GM23248 (cell line): Measurements from ENCODE around the gene BLOC1S6. TPM values are rescaled to one million over a fixed set of nuclear protein-coding genes. Genes with fewer than 3 reads are reported as not detected.

Experiments used
- DNase-seq: peaks from one replicate; pipeline ENCODE4 v3.0.0-alpha.2; 2015
- H2AFZ ChIP-seq: fragments of 200-600 bp; sonication (generic); 2 replicates; pipeline ENCODE4 v1.6.1; 2016; ENCODE audit warnings: antibody characterized with exemption
- H3F3A ChIP-seq: fragments of 200-600 bp; sonication (generic); 2 replicates; pipeline ENCODE4 v1.6.1; 2016; ENCODE audit warnings: mild to moderate bottlenecking, antibody characterized with exemption, mixed run types; ENCODE audit not compliant: insufficient read depth
- H3K27ac ChIP-seq: fragments of 200-600 bp; sonication (generic); 2 replicates; pipeline ENCODE4 v1.5.1; 2016; ENCODE audit warnings: mild to moderate bottlenecking
- H3K27me3 ChIP-seq: fragments of 200-600 bp; sonication (generic); replicated peaks from 2 replicates; pipeline ENCODE4 v1.6.1; 2016; ENCODE audit warnings: mild to moderate bottlenecking; ENCODE audit not compliant: insufficient read depth
- H3K36me3 ChIP-seq: fragments of 200-600 bp; sonication (generic); 2 replicates; pipeline ENCODE4 v1.6.1; 2016; ENCODE audit warnings: low read depth, mild to moderate bottlenecking
- H3K4me1 ChIP-seq: fragments of 200-600 bp; sonication (generic); 2 replicates; pipeline ENCODE4 v1.6.1; 2016; ENCODE audit warnings: mild to moderate bottlenecking; ENCODE audit not compliant: insufficient read depth
- H3K4me2 ChIP-seq: fragments of 200-600 bp; sonication (generic); one replicate; pipeline ENCODE4 v1.6.1; 2016; ENCODE audit warnings: mild to moderate bottlenecking; ENCODE audit not compliant: unreplicated experiment
- H3K4me3 ChIP-seq: fragments of 200-600 bp; sonication (generic); 2 replicates; pipeline ENCODE4 v1.5.1; 2016; ENCODE audit warnings: mild to moderate bottlenecking
- H3K79me2 ChIP-seq: fragments of 200-600 bp; sonication (generic); 2 replicates; pipeline ENCODE4 v1.6.1; 2016; ENCODE audit warnings: mild to moderate bottlenecking; ENCODE audit not compliant: insufficient read depth
- H3K9ac ChIP-seq: fragments of 200-600 bp; sonication (generic); 2 replicates; pipeline ENCODE4 v1.6.1; 2016; ENCODE audit warnings: mild to moderate bottlenecking
- H3K9me2 ChIP-seq: fragments of 200-600 bp; sonication (generic); 2 replicates; pipeline ENCODE4 v1.6.1; 2016; ENCODE audit warnings: mixed run types, mild to moderate bottlenecking, moderate library complexity; ENCODE audit not compliant: insufficient read depth
- H3K9me3 ChIP-seq: fragments of 200-600 bp; sonication (generic); one replicate; pipeline ENCODE4 v1.6.1; 2017; ENCODE audit warnings: low read depth
- H4K20me1 ChIP-seq: fragments of 200-600 bp; sonication (generic); 2 replicates; pipeline ENCODE4 v1.6.0; 2016; ENCODE audit not compliant: insufficient read depth
- EZH2 ChIP-seq: fragments of 200-600 bp; sonication (generic); IDR thresholded peaks from 2 replicates; pipeline ENCODE4 v1.6.1; 2018; ENCODE audit warnings: antibody characterized with exemption, mild to moderate bottlenecking; ENCODE audit not compliant: insufficient read depth, poor library complexity, severe bottlenecking
- EZH2phosphoT487 ChIP-seq: fragments of 200-600 bp; sonication (generic); IDR thresholded peaks from 2 replicates; pipeline ENCODE4 v1.6.1; 2018; ENCODE audit warnings: antibody characterized with exemption, moderate library complexity, mild to moderate bottlenecking, low read depth; ENCODE audit not compliant: insufficient read depth
- WGBS, 2 experiments: methylation state at CpG; one replicate each; pipeline ENCODE4 v1.1.6; 2015 to 2017; ENCODE audit warnings: low lambda C conversion rate in 2 of 2, low coverage in 1 of 2; ENCODE audit errors: missing lambda C conversion rate in 2 of 2; 5-methylcytosine and 5-hydroxymethylcytosine counted together
- in situ Hi-C: fragments of 300-500 bp; cut with MboI; formaldehyde crosslinking; loops from 2 replicates; pipeline ENCODE4 v1.15.0; 2020
- polyA plus RNA-seq: library from polyadenylated mRNA; unstranded; fragments of >200 nt; fragmentation: Nextera tagmentation; extraction: Ambion mirVana; gene quantifications from 2 replicates; pipeline ENCODE4 v1.2.1, GENCODE V29; 2016
- total RNA-seq: library from RNA; depleted of rRNA; stranded (reverse); fragments of >200 nt; shearing (Covaris generic); gene quantifications from 2 replicates; pipeline ENCODE4 v1.2.3, GENCODE V29; 2014

The BLOC1S6 gene
- total and polyA plus RNA-seq, 2 experiments from 2014 or later = 46.3 to 79.4 TPM

DNA sequence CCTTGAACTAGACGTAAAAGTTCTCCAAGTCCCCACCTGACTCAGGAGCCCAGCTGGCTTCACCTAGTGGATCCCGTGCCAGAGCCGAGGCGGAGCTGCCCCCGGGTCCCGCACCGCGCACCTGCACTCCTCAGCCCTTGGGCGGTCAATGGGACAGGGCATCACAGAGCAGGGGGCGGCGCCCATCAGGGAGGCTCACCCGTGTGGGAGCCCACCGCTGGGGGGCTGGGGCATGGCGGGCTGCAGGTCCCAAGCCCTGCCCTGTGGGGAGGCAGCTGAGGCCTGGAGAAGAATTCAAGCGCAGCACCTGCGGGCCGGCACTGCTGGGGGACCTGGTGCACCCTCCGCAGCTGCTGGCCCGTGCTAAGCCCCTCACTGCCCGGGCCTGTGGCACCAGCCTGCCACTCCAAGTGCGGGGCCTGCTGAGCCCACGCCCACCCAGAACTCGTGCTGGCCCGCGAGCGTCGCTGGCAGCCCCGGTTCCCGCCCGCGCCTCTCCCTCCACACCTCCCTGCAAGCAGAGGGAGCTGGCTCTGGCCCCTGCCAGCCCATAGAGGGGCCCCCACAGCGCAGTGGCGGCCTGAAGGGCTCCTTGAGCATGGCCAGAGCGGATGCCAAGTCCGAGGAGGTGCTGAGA is 63.8 kb downstream of the BLOC1S6 start:
- in situ Hi-C loops = no loop called here
- no peaks in the 10 kb centered on the region for H3K9me3 ChIP-seq
- WGBS, 2 experiments = 96% methylated on average over 17 to 32 of the region's 35 CpGs

GRCh38 chr15:45653702-45654424 is 66.7 kb downstream of the BLOC1S6 start:
- H3K4me2 ChIP-seq = no peak overlapping the region
- H3K79me2 ChIP-seq = peaks cover 4% of the 10 kb centered on the region
- no peak overlapping the region for H3K27ac ChIP-seq
- in situ Hi-C loops = no loop called here
- no peaks in the 10 kb centered on the region for H3K9me2 ChIP-seq
- no peak for DNase-seq
- H3F3A ChIP-seq = peaks cover 9% of the 10 kb centered on the region; the same call in 1 of the 2 replicates
- no peak overlapping the region for H3K4me3 ChIP-seq
- H2AFZ ChIP-seq = no peak overlapping the region
- 59 to 60% methylated on average over 3 of the region's 3 CpGs for WGBS, 2 experiments
- no peaks in the 10 kb centered on the region for H3K36me3 ChIP-seq
- H3K9ac ChIP-seq = no peak overlapping the region
- H3K9me3 ChIP-seq = no peaks in the 10 kb centered on the region
- TF ChIP-seq EZH2phosphoT487 (no peak), EZH2 (no peak)
- no peaks in the 10 kb centered on the region for H3K27me3 ChIP-seq
- peaks cover 6% of the 10 kb centered on the region for H3K4me1 ChIP-seq
- no peaks in the 10 kb centered on the region for H4K20me1 ChIP-seq

More for the DNA sequence above, 63.8 kb downstream of the BLOC1S6 start:
- Histone ChIP-seq H3K27ac (no peak overlapping the region), H3K9me2 (no peaks in the 10 kb centered on the region), H2AFZ (no peak overlapping the region), H3K36me3 (no peaks in the 10 kb centered on the region), H3F3A (peaks cover 18% of the 10 kb centered on the region), H3K4me3 (no peak overlapping the region), H3K9ac (no peak overlapping the region), H3K4me2 (no peak overlapping the region), H3K79me2 (peaks cover 17% of the 10 kb centered on the region), H3K4me1 (peaks cover 23% of the 10 kb centered on the region), H3K27me3 (no peaks in the 10 kb centered on the region), H4K20me1 (no peaks in the 10 kb centered on the region)
- no peak for DNase-seq
- TF ChIP-seq EZH2phosphoT487 = no peak
- TF ChIP-seq EZH2 = no peak

DNA sequence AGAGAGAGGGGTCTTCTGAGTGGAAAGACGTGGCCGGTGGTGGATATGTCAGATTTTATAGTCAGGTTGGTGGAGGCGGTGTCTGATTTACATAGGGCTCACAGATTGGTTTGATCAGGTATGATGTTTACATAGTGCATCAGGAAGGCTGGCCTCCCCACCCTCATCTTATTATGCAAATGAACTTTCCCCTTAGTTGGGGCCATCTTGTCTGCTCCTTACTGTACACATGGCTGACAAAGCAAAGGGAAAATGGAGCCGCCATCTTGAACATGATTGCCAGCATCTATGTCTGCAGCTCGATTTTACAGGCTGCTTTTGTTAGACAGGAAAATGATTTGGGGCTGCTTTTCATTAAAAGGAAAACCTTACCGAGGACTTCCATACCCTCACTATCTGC is 67.6 kb downstream of the BLOC1S6 start:
- Histone ChIP-seq H4K20me1 (no peaks in the 10 kb centered on the region), H3K4me3 (no peak overlapping the region), H3K27ac (no peak overlapping the region), H3K79me2 (peaks cover 4% of the 10 kb centered on the region), H3K4me1 (no peaks in the 10 kb centered on the region), H3K4me2 (no peak overlapping the region), H3K9ac (no peak overlapping the region), H3F3A (0 out of 2 replicates have a peak, but pooled peaks cover under 1% of the 10 kb centered on the region), H3K27me3 (no peaks in the 10 kb centered on the region), H3K9me2 (no peaks in the 10 kb centered on the region), H2AFZ (no peak overlapping the region), H3K36me3 (no peaks in the 10 kb centered on the region), H3K9me3 (no peaks in the 10 kb centered on the region)
- in situ Hi-C loops = no loop called here
- WGBS, 2 experiments = 67 to 70% methylated on average over 6 of the region's 6 CpGs
- TF ChIP-seq EZH2phosphoT487 (no peak), EZH2 (no peak)
- no peak for DNase-seq

DNA sequence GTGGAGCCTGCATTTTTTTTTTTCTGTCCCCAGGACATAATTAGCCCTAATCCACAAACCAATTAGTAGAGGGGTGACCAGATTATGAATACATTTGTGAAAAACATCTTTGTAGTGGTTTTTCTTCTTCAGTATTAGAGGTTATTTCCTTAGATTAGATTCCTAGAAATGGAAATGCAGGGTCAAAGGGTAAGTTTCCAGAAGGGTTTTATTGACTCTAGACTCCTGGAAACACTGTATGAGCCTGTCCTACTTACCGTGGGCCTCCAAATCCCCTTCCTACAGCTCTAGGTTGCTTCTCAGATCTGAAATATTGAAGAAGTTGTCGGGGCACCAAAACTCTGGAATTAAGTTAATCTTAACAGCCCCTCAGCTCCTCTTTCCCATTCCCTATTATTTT is 70.1 kb downstream of the BLOC1S6 start:
- WGBS, 2 experiments = 76 to 80% methylated on average over 2 of the region's 2 CpGs
- Histone ChIP-seq H3K79me2 (no peaks in the 10 kb centered on the region; the same call in 1 of the 2 replicates), H3F3A (no peaks in the 10 kb centered on the region), H4K20me1 (no peaks in the 10 kb centered on the region), H3K27ac (no peak overlapping the region), H3K4me2 (no peak overlapping the region), H2AFZ (no peak overlapping the region), H3K9ac (no peak overlapping the region), H3K9me3 (no peaks in the 10 kb centered on the region), H3K36me3 (no peaks in the 10 kb centered on the region), H3K4me1 (no peaks in the 10 kb centered on the region), H3K4me3 (no peak overlapping the region), H3K9me2 (no peaks in the 10 kb centered on the region), H3K27me3 (no peaks in the 10 kb centered on the region)
- DNase-seq = no peak
- in situ Hi-C loops = no loop called here
- TF ChIP-seq EZH2 (no peak), EZH2phosphoT487 (no peak)
